GM13976 (cell line): ENCODE measurements around the gene BUB3.

Experiments used
- DNase-seq: peaks from one replicate; pipeline ENCODE4 v3.0.0; 2012; ENCODE audit warnings: low spot score
- CTCF ChIP-seq: IDR thresholded peaks from 2 replicates; pipeline ENCODE4 v1.5.1; 2012; ENCODE audit warnings: borderline replicate concordance, mild to moderate bottlenecking; ENCODE audit not compliant: insufficient read depth; ENCODE audit errors: extremely low read depth, missing control alignments, control extremely low read depth
- in situ Hi-C: fragments of 300-500 bp; cut with MboI; formaldehyde crosslinking; loops from one replicate; pipeline ENCODE4 v1.12.0; 2022; ENCODE audit warnings: low sequenced_read_pairs, mixed read lengths, inconsistent platforms; ENCODE audit not compliant: unreplicated experiment

BUB3 gene

GRCh38 chr10:123149162-123149567 is 5.0 kb upstream of the BUB3 start:
- in situ Hi-C loops: no loop called here
- DNase-seq: no peak
- TF ChIP-seq CTCF: no peak

- in situ Hi-C loops: loop anchor here (5.0 kb wide), 1 partner anchor 243 kb away; no protein-coding TSS in a partner anchor
- peak; percentile 36 for DNase-seq
- TF ChIP-seq CTCF: no peak
Measured at GRCh38 chr10:123149568-123150270, 4.5 kb upstream of the BUB3 start.

GRCh38 chr10:123150271-123150985 is 3.8 kb upstream of the BUB3 start:
- peak; percentile 42 for DNase-seq
- in situ Hi-C loops: loop anchor here (5.0 kb wide), 1 partner anchor 242 kb away; no protein-coding TSS in a partner anchor
- TF ChIP-seq CTCF: no peak

GRCh38 chr10:123150986-123151736 is 3.0 kb upstream of the BUB3 start:
- peak; percentile 53 for DNase-seq
- TF ChIP-seq CTCF: peak; percentile 14
- in situ Hi-C loops: loop anchor here (5.0 kb wide), 1 partner anchor 241 kb away; no protein-coding TSS in a partner anchor

GRCh38 chr10:123151737-123152135 is 2.5 kb upstream of the BUB3 start:
- no peak for TF ChIP-seq CTCF
- DNase-seq: no peak
- in situ Hi-C loops: loop anchor here (5.0 kb wide), 1 partner anchor 241 kb away; no protein-coding TSS in a partner anchor

DNA sequence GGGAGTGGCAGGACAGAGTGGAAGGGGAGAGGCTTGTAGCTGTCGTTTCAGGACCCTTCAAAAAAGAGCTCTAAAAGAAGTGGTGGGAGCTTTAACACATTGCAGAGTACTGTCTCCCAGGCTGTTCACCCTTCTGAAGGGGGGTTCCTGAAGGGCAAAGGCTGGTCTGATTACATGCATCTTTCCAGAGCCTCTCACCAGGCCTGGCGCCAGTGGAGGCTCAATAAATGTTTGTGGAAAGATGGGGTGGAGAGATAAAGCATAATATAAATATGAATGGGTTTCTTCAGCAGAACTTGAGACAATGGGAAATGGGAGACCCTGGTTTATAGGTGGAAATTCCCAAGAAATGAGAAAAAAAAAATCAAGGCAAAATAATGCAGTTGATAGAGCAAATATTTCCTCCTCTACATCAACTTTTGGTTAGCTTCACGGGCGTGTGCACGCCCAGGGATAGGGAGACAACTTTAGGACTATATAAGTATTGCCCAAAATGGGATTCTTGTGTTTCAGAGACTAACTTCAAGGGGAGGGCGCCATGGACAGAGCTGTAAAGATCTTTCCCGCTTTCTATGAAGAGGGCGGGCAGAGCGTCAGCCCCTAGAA is 613 bp upstream of the BUB3 start:
- DNase-seq: no peak
- in situ Hi-C loops: loop anchor here (5.0 kb wide), 1 partner anchor 239 kb away; no protein-coding TSS in a partner anchor
- TF ChIP-seq CTCF: no peak
